Neural crest cell (in vitro differentiated cells): ENCODE measurements around the gene PUM2. TPM values are rescaled to one million over a fixed set of nuclear protein-coding genes. Genes with fewer than 3 reads are reported as not detected.
A peak's percentile ranks its signal among the peaks of the same experiment; 100 is the strongest.

Experiments
- DNase-seq: peaks from one replicate; pipeline ENCODE4 v3.0.0; 2021; ENCODE audit warnings: low read depth, mixed read lengths, low spot score
- H3K27ac Mint-ChIP-seq: one replicate; pipeline ENCODE4 v1.8.0; 2021; ENCODE audit warnings: mild to moderate bottlenecking, mixed read lengths; ENCODE audit not compliant: unreplicated experiment
- H3K27me3 Mint-ChIP-seq: 2 replicates; pipeline ENCODE4 v1.8.0; 2021; ENCODE audit warnings: low read depth, mild to moderate bottlenecking, mixed read lengths
- H3K36me3 Mint-ChIP-seq: 2 replicates; pipeline ENCODE4 v1.8.0; 2021; ENCODE audit warnings: low read depth, mild to moderate bottlenecking, mixed read lengths
- H3K4me1 Mint-ChIP-seq: 2 replicates; pipeline ENCODE4 v1.8.0; 2021; ENCODE audit warnings: mixed read lengths
- H3K4me3 Mint-ChIP-seq: one replicate; pipeline ENCODE4 v1.8.0; 2021; ENCODE audit warnings: mild to moderate bottlenecking, mixed read lengths
- H3K9me3 Mint-ChIP-seq: 2 replicates; pipeline ENCODE4 v1.8.0; 2021; ENCODE audit warnings: mixed read lengths
- total RNA-seq: library from RNA; stranded (reverse); gene quantifications from 2 replicates; pipeline ENCODE4 v1.2.1, GENCODE V29; 2021
- TF ChIP-seq, protein P1 (sequence below): fragments of 200-600 bp; sonication (generic); conservative IDR thresholded peaks from 2 replicates; pipeline ENCODE4 v1.5.0; 2021; ENCODE audit warnings: antibody characterized with exemption, mild to moderate bottlenecking

Gene PUM2
- total RNA-seq, 1 donor from 2014 or later = 110 TPM

- Mint-ChIP-seq H3K9me3 (no peaks in the 10 kb centered on the region), H3K36me3 (peaks cover 3% of the 10 kb centered on the region), H3K4me3 (no peak overlapping the region), H3K27me3 (no peaks in the 10 kb centered on the region), H3K27ac (no peak overlapping the region), H3K4me1 (peaks cover 41% of the 10 kb centered on the region)
- TF ChIP-seq, protein P1, sequence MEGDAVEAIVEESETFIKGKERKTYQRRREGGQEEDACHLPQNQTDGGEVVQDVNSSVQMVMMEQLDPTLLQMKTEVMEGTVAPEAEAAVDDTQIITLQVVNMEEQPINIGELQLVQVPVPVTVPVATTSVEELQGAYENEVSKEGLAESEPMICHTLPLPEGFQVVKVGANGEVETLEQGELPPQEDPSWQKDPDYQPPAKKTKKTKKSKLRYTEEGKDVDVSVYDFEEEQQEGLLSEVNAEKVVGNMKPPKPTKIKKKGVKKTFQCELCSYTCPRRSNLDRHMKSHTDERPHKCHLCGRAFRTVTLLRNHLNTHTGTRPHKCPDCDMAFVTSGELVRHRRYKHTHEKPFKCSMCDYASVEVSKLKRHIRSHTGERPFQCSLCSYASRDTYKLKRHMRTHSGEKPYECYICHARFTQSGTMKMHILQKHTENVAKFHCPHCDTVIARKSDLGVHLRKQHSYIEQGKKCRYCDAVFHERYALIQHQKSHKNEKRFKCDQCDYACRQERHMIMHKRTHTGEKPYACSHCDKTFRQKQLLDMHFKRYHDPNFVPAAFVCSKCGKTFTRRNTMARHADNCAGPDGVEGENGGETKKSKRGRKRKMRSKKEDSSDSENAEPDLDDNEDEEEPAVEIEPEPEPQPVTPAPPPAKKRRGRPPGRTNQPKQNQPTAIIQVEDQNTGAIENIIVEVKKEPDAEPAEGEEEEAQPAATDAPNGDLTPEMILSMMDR = no peak
- DNase-seq = no peak
Observed at GRCh38 chr2:20214566-20215182, 136.0 kb downstream of the PUM2 start.

- no peaks in the 10 kb centered on the region for H3K27me3 Mint-ChIP-seq
- no peak for DNase-seq
- no peaks in the 10 kb centered on the region for H3K9me3 Mint-ChIP-seq
- peaks cover 37% of the 10 kb centered on the region for H3K4me1 Mint-ChIP-seq
- H3K27ac Mint-ChIP-seq = no peak overlapping the region
- H3K36me3 Mint-ChIP-seq = peaks cover 3% of the 10 kb centered on the region
- H3K4me3 Mint-ChIP-seq = peak overlapping the region; percentile 13
- TF ChIP-seq, protein P1 = no peak
Observed at GRCh38 chr2:20213651-20214565, 136.7 kb downstream of the PUM2 start.

- peaks cover 31% of the 10 kb centered on the region for H3K4me1 Mint-ChIP-seq
- H3K36me3 Mint-ChIP-seq = no peaks in the 10 kb centered on the region
- no peaks in the 10 kb centered on the region for H3K27me3 Mint-ChIP-seq
- DNase-seq = no peak
- no peak overlapping the region for H3K27ac Mint-ChIP-seq
- TF ChIP-seq, protein P1 = no peak
- H3K4me3 Mint-ChIP-seq = no peak overlapping the region
- H3K9me3 Mint-ChIP-seq = no peaks in the 10 kb centered on the region
Observed at GRCh38 chr2:20212871-20213503, 137.7 kb downstream of the PUM2 start.

DNA sequence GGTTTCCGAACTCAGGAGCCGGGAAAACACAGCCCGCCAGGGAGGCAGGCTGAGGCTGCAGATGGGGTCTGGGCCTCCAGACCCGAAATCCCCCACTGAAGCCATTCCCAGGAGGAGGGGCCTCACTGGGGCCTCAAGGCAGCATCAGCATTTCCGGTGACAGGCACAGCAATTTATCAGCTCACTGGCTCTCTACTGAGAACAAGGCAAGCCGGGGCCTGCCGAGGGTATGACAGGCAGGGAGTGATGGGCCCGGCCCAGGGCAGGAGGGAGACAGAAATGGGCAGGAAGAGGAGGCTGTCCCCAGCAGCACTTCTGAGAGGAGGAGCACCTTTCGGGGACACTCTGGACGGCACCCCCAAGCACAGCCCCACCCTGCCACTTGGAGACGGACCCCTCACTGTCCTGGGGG is 138.2 kb downstream of the PUM2 start:
- peak; percentile 21 for DNase-seq
- TF ChIP-seq, protein P1 = no peak
- Mint-ChIP-seq H3K36me3 (no peaks in the 10 kb centered on the region), H3K4me1 (peaks cover 36% of the 10 kb centered on the region), H3K27me3 (no peaks in the 10 kb centered on the region), H3K9me3 (no peaks in the 10 kb centered on the region), H3K27ac (no peak overlapping the region), H3K4me3 (peak overlapping the region; percentile 15)

DNA sequence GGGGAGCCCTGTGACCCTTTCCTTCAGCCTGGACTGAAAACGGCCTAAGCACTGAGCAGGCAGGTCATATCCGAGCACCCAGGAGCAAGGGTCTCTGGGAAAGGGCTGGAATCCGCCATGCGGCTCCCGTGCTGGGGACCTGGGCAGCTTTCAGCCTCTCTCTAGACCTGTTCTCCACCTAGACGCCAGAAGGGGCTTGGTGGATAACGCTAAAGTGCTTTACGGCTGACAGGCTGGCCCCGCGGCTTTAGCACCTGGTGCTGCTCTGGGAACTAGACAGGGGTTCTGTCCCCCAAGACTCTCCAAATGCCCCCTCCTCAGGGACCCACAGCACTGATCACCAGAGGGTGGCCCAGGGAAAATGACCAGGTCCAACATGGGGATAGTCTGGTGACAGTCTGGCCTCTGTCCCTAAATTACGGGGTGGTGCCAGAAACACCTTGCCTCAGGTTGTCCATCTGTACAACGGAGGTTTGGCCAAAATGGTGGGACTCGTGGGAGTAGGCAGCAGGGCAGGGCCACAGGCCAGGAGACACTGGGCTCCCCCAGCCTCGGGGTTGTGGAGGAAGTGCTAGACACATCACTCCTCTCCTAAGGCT is 138.7 kb downstream of the PUM2 start:
- H3K27ac Mint-ChIP-seq = no peak overlapping the region
- H3K36me3 Mint-ChIP-seq = no peaks in the 10 kb centered on the region
- DNase-seq = no peak
- TF ChIP-seq, protein P1 = no peak
- peaks cover 36% of the 10 kb centered on the region for H3K4me1 Mint-ChIP-seq
- no peaks in the 10 kb centered on the region for H3K27me3 Mint-ChIP-seq
- peak overlapping the region; percentile 15 for H3K4me3 Mint-ChIP-seq
- no peaks in the 10 kb centered on the region for H3K9me3 Mint-ChIP-seq
